Kidney glomerular epithelial cell (primary cell): ENCODE results near the gene IGSF6.
"Not testable (repeated sequence)": the region's sequence is repeated elsewhere in the genome, so short reads cannot be mapped to it uniquely, and the experiment has no call there.

ENCODE experiments used
- DNase-seq: peaks from one replicate; lab custom pipeline; 2025; lab: John Stamatoyannopoulos, UW

Gene IGSF6

DNA sequence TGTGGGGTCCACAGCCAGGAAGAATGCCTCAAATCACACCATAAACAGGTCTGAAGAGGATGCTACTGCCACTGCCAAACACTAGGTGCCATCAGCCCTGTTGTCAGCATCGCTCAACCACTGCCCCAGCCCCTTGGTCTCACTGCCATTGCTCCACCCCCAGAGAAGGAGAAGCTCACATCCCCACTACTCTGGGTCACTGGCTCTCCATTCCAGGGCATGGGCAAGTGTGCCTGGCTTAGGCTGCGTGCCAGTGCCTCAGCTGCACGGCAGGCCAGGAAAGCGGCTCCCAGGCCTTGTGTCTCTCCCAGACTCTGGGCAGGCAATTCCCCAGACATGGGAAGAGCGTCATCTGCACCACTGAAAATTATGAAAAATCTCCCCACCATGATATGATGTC, 1.2 kb upstream of the IGSF6 start:
- DNase-seq = no peak

DNA sequence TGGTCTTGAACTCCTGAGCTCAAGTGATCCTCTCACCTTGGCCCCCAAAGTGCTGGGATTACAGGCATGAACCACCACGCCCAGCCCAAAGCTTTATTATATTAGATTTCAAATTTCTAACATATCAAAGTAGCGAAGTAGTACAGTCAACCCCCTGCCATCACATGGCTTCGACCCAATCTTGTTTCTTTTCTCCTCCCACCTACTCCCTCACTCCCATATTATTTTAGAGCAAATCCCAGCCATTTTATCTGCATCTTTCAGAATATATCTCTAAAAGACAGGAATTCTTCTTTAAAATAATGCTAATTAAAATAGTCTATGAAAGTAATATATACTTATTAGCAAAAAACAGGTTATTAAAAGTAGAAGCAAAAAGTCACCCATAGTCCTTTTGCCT, 893 bp downstream of the IGSF6 start:
- no peak for DNase-seq

DNA sequence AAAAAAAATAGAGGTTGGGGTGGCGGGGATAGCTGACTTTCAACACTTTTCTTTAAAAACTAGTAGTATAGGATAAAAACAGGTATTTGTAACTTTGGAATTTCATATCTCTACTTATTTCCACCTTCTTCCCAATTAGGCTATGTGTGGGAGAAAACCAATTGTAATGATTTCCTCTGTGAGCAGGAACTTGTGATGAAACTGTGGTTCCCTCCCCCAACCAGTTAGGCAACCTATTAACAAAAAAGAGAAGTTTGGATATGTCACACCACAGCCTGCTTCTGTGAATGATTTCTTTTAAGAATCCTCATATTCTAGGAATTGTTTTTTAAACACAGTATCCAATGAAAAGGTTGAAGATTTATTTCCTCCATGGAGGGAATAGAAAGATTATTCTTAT, 1.9 kb downstream of the IGSF6 start:
- no peak for DNase-seq

DNA sequence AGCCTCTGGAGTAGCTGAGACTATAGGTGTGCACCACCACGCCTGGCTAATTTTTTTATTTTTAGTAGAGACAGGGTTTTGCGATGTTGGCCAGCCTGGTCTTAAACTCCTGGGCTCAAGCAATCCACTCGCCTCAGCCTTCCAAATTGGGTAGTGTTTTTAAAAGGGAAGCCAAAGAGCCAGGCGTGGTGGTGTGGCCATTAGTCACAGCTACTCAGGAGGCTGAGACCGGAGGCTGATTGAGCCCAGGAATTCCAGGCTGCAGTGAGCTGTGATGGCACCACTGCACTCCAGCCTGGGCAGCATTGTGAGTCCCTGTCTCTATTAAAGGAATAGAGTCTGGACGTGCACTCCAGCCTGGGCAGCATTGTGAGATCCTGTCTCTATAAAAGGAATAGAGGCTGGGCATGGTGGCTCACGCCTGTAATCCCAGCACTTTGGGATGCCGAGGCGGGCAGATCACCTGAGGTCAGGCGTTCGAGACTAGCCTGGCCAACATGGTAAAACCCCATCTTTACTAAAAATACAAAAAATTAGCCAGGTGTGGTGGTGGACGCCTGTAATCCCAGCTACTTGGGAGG, 2.5 kb downstream of the IGSF6 start:
- DNase-seq = not testable (repeated sequence)

DNA sequence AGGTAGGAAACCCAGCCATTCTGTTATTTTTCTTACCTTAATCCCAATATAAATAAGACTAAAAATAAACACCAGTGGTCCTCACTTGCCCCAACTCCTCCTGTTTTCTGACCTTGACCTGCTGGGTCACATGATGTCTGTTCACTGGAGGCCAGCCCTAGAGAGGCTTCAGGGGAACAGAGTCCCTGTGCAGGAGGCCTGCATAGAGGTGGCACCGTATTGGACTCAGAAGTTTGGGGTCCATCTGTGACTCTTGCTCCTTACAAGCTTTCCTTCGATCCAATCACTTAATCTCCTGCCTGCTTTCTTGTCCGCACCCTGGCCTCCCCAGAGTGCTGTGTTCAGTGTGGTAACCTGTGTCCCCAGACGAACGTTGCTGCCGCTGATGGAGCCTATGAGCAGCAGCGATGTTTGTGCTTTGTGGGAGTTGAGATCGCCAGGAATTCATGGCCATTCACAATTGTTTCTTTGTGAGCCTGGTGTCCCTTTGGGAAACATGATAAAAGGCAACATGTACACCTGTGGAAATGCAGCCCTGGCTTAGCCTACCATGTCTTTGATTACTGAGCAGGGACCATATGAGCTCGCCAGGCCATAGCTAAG, 4.7 kb downstream of the IGSF6 start:
- no peak for DNase-seq

DNA sequence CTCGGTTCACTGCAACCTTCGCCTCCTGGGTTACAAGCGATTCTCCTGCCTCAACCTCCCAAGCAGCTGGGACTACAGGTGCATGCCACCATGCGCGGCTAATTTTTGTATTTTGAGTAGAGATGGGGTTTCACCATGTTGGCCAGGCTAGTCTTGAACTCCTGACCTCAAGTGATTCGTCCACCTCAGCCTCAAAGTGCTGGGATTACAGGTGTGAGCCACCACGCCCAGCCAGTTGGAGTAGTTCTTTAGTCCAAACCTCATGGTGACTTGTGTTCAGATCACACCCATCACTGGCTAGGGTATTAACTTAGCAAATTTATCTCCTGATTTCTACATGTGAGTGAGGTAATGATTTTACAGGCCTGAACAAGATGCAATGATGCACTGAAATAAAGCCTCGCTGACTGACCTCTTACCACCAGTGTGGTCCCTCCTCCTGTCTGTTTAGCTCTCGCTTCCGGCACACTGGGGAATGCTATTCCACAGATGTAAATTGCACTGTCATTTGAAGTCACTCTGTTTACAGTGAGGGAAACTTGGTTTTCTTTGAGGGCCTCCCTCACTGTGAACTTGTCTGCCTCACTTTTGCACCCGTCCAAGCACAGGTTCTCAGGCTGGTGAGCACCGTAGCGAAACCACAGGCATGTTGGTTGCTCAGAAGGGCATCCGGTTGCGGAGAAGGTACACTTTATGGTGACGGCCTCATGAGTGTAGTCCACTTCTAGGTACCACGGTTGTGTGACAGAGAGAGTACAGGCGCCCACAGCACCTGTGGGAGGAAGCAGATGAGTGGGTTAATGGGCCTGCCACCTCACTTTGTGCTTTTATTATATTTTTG, 5.5 kb downstream of the IGSF6 start:
- no peak for DNase-seq

DNA sequence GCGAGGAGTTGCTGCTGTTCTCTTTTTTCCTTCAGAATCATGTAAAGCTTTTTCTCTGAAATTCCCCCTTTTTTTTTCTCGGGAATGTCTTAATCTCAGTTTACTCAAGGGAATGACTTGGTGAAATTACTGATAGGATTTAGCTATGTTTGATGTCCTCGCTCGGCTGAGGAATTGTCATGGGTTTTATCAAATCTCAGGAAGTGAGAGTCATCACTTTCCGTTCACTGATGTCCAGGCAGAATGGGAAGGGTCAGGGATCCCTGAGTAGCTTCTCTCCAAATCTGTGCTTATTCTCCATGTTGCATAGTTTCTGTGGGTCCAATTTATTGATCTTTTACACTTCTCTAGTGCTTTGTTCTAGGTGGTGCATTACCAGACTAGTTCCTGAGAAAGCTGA, 6.3 kb downstream of the IGSF6 start:
- no peak for DNase-seq

DNA sequence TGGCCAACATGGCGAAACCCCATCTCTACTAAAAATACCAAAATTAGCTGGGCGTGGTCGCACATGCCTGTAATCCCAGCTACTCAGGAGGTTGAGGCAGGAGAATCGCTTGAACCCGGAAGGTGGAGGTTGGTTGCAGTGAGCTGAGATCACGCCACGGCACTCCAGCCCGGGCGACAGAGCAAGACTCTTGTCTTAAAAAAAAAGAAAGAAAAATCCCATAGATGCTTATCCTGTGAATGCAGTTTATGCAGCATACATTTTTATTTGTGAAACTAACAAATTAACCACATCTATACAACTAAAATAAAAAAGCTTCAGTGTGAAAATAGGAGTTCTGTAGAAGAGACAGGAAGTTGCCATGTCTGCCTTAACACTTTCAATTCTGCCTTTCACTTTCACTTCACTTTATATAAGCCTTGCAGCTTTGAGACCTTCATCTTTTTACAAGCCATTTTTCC, 7.1 kb downstream of the IGSF6 start:
- DNase-seq = peak; percentile 10

DNA sequence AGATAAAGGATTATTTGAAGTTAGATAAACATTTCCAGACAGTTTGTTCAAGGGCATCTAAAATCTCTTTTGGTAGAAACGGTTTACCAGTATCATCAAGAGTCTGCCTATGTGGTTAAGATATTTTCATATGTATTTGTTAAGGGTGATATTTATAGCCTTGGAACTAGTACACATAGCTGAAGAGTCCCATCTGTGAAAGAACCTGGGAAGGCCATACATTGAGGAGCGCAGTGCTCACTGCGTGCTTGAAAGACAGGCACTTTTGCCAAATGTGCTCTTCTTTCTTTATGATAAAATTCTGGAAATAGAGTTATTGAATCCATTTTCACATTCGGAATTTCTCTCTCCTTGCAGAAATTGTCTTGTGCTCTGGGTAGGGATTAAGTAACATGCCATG, 7.7 kb downstream of the IGSF6 start:
- no peak for DNase-seq

DNA sequence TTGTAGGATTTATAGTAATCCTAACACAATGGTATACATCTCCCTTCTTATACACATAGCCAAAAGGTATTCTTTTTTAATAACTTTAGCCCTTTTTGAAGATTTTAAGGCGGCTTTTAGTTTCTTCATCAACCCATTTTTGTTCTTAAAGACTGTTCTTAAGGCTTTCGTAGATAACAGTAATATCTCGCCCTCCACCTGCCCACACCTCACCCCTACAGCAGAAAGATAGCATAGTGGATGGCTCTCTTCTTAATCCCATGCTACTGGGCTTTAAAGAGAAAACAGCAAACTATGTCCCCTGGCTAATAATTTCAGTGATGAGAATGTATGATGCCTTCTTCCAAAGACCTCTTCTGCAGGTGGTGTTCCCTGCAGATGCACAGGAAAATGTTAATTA, 8.6 kb downstream of the IGSF6 start:
- no peak for DNase-seq

DNA sequence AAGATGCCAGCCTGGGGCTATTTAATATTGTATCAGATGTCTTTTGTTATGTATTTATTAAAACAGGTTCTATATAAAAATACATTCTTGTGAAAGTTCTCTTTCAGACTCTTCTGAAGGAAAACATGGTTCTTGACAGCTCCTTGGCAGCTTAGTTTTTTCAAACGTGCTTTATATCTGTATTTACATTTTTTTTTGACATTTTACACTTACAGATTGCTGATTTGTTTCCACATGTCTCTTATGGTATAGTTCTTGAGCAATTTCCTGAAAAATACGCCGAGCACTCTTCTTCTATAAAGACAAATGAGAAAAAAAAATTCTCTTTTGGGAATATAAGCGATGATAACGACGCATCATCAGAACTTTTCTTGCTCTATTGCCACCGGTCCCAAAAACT, 9.5 kb downstream of the IGSF6 start:
- no peak for DNase-seq

DNA sequence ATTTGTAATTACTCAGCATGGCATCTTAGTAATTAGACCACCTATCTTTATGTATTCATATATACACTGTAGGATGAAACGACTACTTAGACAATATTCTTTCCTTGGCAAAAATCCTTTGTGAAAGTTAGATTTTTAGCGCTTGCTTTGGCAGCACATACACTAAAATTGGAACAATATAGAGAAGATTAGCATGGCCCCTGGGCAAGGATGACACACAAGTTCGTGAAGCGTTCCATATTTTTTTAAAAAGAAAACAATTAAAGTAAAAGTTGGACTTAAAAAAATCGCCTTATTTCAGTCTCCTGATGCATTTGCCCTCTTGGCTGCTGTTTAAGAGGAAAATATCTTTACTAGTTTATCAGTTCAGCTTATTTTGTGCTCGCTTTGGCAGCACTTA, 10.5 kb downstream of the IGSF6 start:
- no peak for DNase-seq

DNA sequence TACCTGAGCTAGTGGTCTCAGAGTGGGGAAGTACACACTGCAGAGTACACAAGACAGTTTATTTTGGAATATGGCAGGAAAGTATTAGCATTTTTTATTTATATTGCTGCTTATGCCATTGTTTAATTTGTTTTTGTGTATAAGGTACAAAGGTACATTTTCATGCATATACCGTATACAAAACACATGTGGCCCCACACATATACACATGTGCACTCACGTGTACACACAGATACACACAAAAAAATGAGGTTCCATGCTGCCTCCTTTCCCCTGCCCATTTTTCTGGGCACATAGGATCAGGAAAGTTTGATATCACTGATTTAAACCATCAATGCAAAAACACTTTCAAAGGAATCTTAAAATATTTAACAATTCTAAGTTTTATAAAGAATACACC, 12.9 kb downstream of the IGSF6 start:
- DNase-seq = no peak

DNA sequence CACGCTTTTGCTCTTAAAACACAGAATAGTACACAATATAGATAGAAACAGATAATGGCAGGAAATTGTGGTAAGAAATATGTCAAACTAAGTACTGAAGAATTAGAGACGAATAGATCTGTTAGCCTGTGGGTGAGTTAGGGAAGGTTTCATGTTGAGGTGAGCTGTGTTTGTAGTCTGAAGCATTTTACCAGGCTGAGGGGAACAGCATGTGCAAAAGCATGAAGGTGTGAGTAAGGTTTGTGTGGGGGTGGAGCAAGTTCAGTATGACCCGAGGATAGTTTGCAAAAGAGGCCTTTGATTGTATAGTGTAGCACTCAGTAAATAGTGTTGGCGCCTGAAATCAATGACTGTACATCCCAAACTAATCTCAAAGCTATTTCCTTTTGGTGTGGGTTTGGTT, 13.8 kb downstream of the IGSF6 start:
- DNase-seq = no peak

DNA sequence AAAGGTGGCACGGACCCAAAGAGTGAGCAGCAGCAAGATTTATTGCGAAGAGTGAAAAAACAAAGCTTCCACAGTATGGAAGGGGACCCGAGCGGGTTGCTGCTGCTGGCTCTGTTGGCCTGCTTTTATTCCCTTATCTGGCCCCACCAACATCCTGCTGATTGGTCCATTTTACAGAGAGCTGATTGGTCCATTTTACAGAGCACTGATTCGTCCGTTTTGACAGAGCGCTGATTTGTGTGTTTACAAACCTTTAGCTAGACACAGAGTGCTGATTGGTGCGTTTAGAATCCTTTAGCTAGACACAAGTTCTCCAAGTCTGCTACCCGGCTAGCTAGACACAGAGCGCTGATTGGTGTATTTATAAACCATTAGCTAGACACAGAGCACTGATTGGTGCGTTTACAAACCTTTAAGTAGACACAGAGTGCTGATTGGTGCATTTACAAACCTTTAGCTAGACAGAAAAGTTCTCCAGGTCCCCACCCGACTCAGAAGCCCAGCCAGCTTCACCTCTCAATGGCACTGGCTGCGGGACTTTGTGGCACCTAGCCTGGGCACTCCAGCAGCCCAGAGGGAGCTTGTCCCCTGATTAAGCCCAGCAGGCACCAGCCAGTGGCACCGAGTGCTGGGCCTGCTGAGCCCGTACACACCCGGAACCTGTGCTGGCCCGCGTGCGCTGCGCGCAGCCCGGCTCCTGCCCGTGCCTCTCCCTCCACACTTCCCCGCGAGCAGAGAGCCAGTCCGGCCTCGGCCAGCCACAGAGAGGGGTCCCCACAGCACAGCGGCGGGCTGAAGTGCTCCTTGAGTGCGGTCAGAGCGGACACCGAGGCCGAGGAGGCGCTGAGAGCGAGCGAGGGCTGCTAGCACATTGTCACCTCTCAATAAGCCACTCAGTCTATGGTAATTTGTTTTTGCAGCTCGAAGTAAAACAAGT, 15.1 kb downstream of the IGSF6 start:
- DNase-seq = no peak

DNA sequence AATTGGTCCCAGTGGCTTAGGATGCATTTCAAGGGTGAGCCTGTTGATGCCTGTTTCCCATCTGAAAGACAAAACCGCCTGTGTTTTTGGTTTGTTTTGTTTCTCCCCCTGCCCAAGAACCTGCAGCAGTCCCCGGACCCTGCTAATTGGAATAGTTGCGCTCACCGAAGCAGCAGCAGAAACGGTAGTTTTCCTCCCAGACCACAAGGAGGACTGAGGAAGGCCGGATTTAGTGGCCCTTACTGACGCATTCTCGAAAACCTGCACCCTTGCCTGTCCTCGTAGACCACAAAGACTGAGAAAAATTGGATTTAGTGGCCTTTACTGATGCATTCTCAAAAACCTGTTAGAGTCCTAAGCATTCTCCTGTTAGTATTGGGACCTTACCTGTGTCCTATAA, 16.7 kb downstream of the IGSF6 start:
- not testable (repeated sequence) for DNase-seq

DNA sequence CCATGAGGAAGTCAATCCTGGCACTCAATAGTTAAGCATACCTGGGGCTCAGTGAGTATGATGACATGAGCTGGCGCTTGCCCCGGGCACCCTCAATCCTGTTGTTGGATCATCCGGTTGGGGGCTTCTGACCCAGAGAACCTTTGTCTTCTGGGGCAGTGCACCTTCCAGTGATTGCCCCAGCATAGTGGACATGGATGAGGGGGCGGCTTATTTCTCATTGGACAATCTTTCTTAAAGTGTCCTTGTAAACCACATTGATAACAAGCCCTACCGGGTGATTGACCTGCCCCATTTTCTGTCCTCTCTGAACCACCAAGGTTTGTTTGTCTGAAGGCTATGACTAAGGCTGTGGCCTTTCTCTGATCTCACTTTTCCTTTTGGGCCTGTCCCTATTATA, 18.2 kb downstream of the IGSF6 start:
- DNase-seq = no peak

DNA sequence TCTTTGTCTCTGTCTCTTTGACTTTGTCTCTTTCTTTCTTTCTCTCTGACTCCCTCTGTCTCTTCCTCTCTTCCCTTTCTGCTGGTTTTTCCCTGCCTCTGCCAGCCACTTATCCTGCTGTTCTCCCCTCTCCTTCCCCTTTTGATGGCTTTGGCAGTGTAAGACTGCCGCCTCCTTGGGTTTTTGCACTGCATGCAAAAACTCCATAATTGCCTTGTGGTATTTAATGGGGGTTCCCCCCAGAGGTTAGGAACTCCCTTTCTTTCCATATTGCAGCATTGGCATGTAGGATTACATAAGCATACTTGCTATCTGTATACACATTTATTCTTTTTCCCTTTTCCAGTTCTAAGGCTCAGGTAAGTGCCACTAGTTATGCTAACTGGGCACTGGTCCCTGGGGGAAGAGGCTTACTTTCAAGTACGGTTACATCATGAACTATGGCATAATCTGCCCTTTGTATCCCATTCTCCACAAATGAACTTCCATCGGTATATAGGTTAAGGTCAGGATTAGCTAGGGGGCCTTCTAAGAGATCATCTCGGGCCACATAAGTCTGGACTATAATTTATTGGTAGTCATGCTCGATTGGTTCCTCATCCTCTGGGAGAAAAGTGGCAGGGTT, 20.3 kb downstream of the IGSF6 start:
- DNase-seq = not testable (repeated sequence)

DNA sequence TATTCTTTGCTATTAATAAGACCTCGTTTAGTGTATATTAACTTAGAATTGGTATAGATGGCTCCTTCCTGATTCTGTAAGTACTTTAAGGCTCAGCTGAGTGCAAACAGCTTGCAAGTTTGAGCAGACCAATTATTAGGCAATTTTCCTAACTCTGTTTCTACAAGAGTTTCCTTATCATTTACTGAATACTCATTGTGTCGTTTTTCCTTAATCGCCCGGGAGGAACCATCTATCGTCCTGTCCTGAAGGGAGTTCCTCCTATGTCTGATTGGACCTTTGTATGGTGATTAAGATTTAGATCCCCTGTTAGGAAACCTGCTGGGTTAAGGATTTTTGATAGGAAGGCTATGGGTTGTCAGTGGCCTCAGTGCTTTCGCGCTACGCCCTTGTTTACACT, 21.0 kb downstream of the IGSF6 start:
- DNase-seq = not testable (repeated sequence)

DNA sequence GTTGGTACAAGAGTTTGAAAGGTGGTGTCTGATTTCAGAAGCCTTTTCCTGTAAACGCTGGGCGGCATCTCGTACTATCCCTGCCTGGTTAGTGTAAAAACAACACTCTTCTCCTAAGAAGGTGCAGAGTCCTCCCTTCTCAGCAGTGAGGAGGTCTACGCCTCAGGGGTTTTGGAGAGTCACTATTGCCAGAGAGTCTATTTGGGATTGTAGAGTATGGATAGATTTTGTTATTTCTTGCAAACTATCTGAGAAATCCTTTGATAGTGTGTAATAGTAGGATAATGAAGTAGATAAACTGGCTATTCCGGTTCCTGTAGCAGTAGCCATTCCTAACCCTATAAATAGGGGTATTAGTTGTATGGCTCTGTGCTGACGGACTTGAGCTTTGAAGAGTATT, 21.5 kb downstream of the IGSF6 start:
- DNase-seq = not testable (repeated sequence)

DNA sequence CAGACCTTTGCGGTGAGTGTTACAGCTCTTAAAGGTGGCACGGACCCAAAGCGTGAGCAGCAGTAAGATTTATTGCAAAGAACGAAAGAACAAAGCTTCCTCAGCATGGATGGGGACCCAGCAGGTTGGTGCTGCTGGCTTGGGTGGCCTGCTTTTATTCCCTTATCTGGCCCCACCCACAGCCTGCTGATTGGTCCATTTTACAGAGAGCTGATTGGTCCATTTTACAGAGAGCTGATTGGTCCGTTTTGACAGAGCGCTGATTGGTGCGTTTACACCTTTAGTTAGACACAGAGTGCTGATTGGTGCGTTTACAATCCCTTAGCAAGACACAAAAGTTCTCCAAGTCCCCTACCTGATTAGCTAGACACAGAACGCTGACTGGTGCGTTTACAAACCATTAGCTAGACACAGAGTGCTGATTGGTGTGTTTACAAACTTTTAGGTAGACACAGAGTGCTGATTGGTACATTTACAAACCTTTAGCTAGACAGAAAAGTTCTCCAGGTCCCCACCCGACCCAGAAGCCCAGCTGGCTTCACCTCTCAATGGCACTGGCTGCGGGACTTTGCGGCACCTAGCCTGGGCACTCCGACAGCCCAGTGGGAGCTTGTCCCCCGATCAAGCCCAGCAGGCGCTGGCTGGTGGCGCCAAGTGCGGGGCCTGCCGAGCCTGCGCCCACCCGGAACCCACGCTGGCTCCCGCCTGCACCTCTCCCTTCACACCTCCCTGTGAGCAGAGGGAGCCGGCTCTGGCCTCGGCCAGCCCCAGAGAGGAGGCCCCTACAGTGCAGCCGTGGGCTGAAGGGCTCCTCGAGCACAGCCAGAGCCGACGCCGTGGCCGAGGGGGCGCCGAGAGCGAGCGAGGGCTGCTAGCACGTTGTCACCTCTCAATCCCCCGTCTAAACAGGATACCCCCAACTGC, 22.5 kb downstream of the IGSF6 start:
- DNase-seq = not testable (repeated sequence)
